ENCODE data around the gene PLPPR4.

Gene PLPPR4

DNA sequence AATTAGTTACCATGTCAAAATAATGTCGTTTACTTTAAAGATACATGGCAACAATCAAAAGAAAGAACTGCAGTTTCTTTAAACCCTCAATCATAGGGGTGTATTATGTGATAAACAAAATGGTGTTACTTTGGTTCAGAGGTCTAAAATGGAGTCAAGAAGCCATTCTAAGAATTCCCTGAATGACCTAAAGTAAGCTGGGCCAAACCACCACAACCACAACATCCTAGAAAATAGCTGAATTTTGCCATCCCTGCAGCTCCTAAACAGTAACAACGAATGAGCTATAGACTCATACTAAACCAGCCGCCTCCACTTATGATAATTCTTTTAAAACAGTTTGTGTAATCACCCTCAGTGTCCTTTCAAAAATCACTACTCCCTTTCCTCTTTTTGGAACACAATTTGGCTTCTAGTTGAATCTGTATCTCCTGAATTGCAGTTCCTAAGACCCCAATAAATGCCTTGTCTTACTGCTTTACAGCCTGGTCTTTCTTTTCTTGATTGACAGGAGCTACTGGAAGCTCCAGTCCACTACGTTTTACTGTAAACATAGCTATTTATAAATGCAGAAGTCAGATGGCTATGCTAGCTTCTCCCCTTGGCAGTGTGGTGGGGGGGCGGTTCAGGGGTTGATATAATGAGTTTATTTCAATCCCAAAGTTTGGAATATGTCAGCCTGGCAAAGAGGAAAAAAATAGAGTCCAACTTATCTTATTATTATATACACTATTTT is 84.3 kb downstream of the PLPPR4 start:
- peak; percentile 11 for DNase-seq (ENCODE audit: low read depth)

DNA sequence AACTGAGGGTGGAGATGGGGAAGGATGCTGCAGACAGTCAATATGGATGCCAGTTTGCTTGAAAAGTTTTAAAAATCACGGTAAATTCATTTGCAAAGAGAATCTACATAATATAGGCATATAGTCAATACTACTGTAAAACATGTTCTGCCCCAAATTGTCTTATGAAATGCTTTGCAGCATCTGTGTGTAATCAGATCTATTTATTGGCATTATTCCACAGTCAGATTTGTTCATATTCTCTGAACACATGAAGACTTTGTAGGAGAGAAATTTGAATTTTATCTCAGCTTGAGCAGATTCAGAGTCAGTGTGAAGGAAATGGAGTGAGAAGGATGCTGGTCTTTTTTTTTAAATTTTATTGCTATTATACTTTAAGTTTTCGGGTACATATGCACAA is 88.5 kb downstream of the PLPPR4 start:
- no peak for DNase-seq (ENCODE audit: low read depth)

DNA sequence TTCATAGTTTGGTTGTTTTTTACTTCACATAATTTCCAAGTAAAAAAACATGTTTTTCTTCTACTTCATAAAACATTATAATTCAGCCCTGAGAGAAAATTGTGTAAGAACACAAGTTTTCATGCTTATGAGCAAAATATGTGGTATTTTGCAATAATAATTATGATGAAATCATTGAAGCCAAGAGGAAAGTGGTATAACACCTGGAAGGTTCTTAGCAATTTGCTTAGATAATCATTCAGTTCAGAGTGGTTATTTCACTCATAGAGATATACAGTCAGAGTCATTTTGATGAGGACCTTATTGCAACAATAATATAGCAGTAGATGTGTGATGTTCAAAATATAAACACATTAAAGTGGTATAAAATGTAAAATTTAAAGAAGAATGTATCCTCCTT is 94.5 kb downstream of the PLPPR4 start:
- DNase-seq (ENCODE audit: low read depth) = peak; percentile 12
